Heart left ventricle (tissue), 16 donors: ENCODE results near the gene BIRC5. TPM values are rescaled to one million over a fixed set of nuclear protein-coding genes. Genes with fewer than 3 reads are reported as not detected.

Source experiments
- ATAC-seq, 4 donors: fragments of 200-7000 bp; cut with Tn5 transposase; one replicate each; pipeline ENCODE4 v1.9.1; 2020 to 2022; ENCODE audit warnings: moderate library complexity in 4 of 4, mild to moderate bottlenecking in 3 of 4, moderate number of reproducible peaks in 1 of 4
- DNase-seq, 5 donors: peaks; one replicate each; pipeline ENCODE4 v3.0.0-alpha.2; 2020
- H3K27ac ChIP-seq, 12 donors: fragments of 200-600 bp; sonication (generic) in 4 of 12; one replicate each; pipeline versions ENCODE4 v1.5.0 to v1.8.0; 2016 to 2022; ENCODE audit warnings: mild to moderate bottlenecking in 2 of 12
- H3K27me3 ChIP-seq, 9 donors: fragments of 200-600 bp; sonication (generic) in 2 of 9; one replicate each; pipeline versions ENCODE4 v1.5.1 to v1.8.0; 2016 to 2022; ENCODE audit warnings: mild to moderate bottlenecking in 3 of 9
- H3K36me3 ChIP-seq, 9 donors: fragments of 200-600 bp; sonication (generic) in 2 of 9; one replicate each; pipeline versions ENCODE4 v1.5.0 to v1.8.0; 2018 to 2022; ENCODE audit warnings: mild to moderate bottlenecking in 2 of 9
- H3K4me1 ChIP-seq, 12 donors: fragments of 200-600 bp; sonication (generic) in 4 of 12; one replicate each; pipeline versions ENCODE4 v1.5.0 to v1.8.0; 2016 to 2022; ENCODE audit warnings: mild to moderate bottlenecking in 3 of 12
- H3K4me3 ChIP-seq, 12 donors: fragments of 200-600 bp; sonication (generic) in 4 of 12; one replicate each; pipeline versions ENCODE4 v1.5.0 to v1.8.0; 2017 to 2022; ENCODE audit warnings: mild to moderate bottlenecking in 9 of 12, moderate library complexity in 4 of 12
- H3K9me3 ChIP-seq, 12 donors: fragments of 200-600 bp; sonication (generic) in 4 of 12; one replicate each; pipeline versions ENCODE4 v1.5.0 to v1.8.0; 2016 to 2022; ENCODE audit warnings: mild to moderate bottlenecking in 1 of 12
- POLR2A ChIP-seq, 2 donors: fragments of 450-650 bp; IDR thresholded peaks; one replicate each; pipeline ENCODE4 v1.6.1; 2017; ENCODE audit warnings: antibody characterized with exemption in 2 of 2, mild to moderate bottlenecking in 2 of 2, moderate library complexity in 2 of 2
- WGBS, 4 donors: extraction: QIAGEN DNeasy Blood & Tissue Kit in 2 of 4; methylation state at CpG; one replicate each; pipeline versions ENCODE4 v1.1.5 to v1.1.7; 2013 to 2018; 5-methylcytosine and 5-hydroxymethylcytosine counted together
- intact Hi-C, 10 donors: fragments of 100-400 bp; cut with DNase I; formaldehyde crosslinking; loops; one replicate each; pipeline versions ENCODE4 v1.11.1 to v1.14.2; 2022
- polyA plus RNA-seq, 2 donors: library from polyadenylated mRNA; stranded (reverse); fragments of 200-250 nt; gene quantifications; one replicate each; pipeline ENCODE4 v1.2.3, GENCODE V29; 2013
- total RNA-seq, 9 donors: library from RNA; depleted of rRNA in 2 of 9; stranded (reverse); fragments of >200 nt in 2 of 9; fragmentation: NEBNext Ultra II Directional in 3 of 9; extraction: Animal tissue kit (Norgen Biotek cat#: 25700) in 3 of 9; gene quantifications; one replicate each; pipeline versions ENCODE4 v1.1.0 to v1.2.4, GENCODE V29; 2016 to 2023
- TF ChIP-seq, protein P1 (sequence below), 12 donors: fragments of 200-600 bp; sonication (generic) in 4 of 12; IDR thresholded peaks; one replicate each; pipeline versions ENCODE4 v1.5.0 to v1.8.0; 2018 to 2022; ENCODE audit warnings: antibody characterized with exemption in 12 of 12, mild to moderate bottlenecking in 5 of 12
- donor health status: ischemic (EF 13 %, LVEDD 7.1; RV severe dilation, severe dysfunction).
- donor health status: healthy with polysubstance abuse.
- donor health status: DM: no; HTN: yes; CAD: no.
- donor health status: DM: no; HTN: no; CAD: no.
- donor health status: ischemic (EF 25% LVEDD 6.9; RV normal size, moderate dysfunction).
- donor health status: ischemic (EF 25% LVEDD 5.7; RV mildly dilated, moderate dysfunction).
- donor health status: healthy.
- donor health status: DM: yes; HTN: yes; CAD: no.
- donor health status: ischemic (EF 35%, LVEDD 5.7; RV mildly dilated, moderate dysfunction).
- donor health status: nonischemic (EF 11% LVEDD 7.7; RV severe dilation, severe dysfunction).
- donor health status: DM: yes; HTN: yes; CAD: no.
- donor health status: PGD.
- donor health status: ischemic (EF 29% LVEDD 5.4; RV normal size, mild dysfunction).
- donor health status: nonischemic (EF 23%, LVEDD 6.1; RV moderate dilation, normal function).

The BIRC5 gene
- total and polyA plus RNA-seq, 11 donors = 0.11 to 10.9 (median 0.85) TPM; not detected in 2

DNA sequence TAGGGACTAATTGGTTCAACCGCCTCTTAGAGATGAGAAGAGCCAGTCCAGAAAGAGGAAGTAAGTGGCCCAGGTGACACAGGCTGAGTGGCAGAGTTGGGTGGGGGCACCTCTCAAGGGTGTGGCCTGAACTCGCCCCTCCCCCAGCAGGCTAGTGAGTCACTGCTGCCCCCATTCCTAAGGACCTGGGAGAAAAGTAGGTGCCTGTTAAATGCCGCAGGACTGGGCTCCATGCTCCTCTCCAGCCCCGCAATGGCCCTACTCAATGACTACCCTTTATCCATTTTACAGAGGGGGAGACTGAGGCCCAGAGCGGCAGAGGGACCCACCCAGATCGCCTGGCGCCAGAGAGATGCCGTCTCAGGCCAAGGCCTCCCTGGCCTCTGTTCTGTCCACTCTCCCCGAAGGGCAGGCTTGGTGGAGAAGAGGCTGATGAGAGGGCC, 25.5 kb downstream of the BIRC5 start:
- TF ChIP-seq, protein P1, sequence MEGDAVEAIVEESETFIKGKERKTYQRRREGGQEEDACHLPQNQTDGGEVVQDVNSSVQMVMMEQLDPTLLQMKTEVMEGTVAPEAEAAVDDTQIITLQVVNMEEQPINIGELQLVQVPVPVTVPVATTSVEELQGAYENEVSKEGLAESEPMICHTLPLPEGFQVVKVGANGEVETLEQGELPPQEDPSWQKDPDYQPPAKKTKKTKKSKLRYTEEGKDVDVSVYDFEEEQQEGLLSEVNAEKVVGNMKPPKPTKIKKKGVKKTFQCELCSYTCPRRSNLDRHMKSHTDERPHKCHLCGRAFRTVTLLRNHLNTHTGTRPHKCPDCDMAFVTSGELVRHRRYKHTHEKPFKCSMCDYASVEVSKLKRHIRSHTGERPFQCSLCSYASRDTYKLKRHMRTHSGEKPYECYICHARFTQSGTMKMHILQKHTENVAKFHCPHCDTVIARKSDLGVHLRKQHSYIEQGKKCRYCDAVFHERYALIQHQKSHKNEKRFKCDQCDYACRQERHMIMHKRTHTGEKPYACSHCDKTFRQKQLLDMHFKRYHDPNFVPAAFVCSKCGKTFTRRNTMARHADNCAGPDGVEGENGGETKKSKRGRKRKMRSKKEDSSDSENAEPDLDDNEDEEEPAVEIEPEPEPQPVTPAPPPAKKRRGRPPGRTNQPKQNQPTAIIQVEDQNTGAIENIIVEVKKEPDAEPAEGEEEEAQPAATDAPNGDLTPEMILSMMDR (IDR thresholded peaks at IDR 0.05) = no peak
- no peak for TF ChIP-seq POLR2A (IDR thresholded peaks at IDR 0.05)
- no peak overlapping the region for H3K4me3 ChIP-seq
- DNase-seq (no peak), ATAC-seq (no peak)
- WGBS, 4 donors = 88 to 97% (median 95%) methylated on average over 8 to 9 of the region's 9 CpGs
- H3K4me1 ChIP-seq = peaks cover 0 to 9% (median 0%) of the 10 kb centered on the region in 12 donors
- H3K9me3 ChIP-seq = no peaks in the 10 kb centered on the region
- intact Hi-C loops = no loop called here
- H3K27ac ChIP-seq = no peak overlapping the region
- no peaks in the 10 kb centered on the region for H3K36me3 ChIP-seq
- H3K27me3 ChIP-seq = no peaks in the 10 kb centered on the region

DNA sequence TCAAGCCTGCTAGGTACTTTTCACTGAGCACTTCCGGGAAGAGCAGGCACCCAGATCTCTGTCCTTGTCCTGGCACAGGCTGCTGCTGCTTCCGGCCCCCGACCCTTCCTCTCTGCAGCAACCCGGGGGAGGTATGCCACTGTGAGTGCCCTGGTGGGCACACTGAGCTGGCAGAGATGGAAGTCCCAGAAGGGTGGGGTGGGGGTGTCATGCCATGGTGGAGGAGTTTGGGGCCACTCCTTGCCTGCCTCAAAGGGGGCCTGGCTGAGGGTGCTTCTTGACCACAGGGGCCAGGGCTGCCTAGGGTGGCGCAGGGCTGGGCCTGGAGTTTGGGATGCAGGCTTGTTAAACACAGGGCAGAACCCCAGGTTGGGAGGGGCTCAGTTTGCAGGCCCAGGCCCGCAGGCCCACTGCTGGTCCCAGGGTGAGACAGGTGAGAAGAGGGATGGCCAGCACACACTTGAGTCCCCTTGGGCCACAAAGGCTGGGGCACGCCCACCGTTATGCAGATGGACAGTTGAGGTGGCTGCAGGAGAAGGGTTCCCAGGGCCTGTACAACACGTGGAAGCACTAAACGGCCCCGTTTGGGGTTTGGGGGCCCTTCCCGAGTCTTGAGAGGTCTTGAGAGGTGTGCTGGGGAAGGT, 26.1 kb downstream of the BIRC5 start:
- peaks cover 0 to under 1% (median 0%) of the 10 kb centered on the region in 12 donors for H3K9me3 ChIP-seq
- H3K36me3 ChIP-seq = no peaks in the 10 kb centered on the region
- H3K27me3 ChIP-seq = no peaks in the 10 kb centered on the region
- no peak overlapping the region for H3K27ac ChIP-seq
- intact Hi-C loops = no loop called here
- TF ChIP-seq, protein P1 (IDR thresholded peaks at IDR 0.05) = no peak
- TF ChIP-seq POLR2A (IDR thresholded peaks at IDR 0.05) = no peak
- H3K4me3 ChIP-seq = no peak overlapping the region
- peaks cover 0 to 5% (median 0%) of the 10 kb centered on the region in 12 donors for H3K4me1 ChIP-seq
- WGBS, 4 donors = 76 to 85% (median 84%) methylated on average over 8 to 12 of the region's 12 CpGs
- DNase-seq (peak in 1 of 5 donors; percentile 51), ATAC-seq (no peak)

DNA sequence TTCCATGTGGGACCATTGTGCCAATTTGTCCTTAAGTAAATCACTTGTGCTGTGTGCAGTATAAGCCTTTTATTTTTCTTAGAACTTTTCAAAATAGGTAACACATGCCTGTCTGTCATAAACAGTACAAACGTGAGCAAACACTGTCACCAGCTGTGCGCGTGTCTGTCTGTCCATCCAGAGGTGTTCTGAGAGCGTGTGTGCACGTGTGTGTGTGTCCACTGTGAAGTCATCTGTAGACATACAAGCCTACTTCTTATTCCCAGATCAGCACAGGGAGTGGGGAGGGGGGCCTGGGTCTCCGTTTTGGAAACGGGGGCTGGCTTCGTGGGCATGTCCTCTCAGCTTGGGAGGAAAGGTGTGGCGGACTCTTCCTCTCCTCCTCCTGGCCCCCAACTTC, 26.8 kb downstream of the BIRC5 start:
- peaks cover 0 to 5% (median 0%) of the 10 kb centered on the region in 12 donors for H3K4me1 ChIP-seq
- no peaks in the 10 kb centered on the region for H3K36me3 ChIP-seq
- WGBS, 4 donors = 74 to 93% (median 87%) methylated on average over 8 to 9 of the region's 9 CpGs
- ATAC-seq (no peak), DNase-seq (no peak)
- TF ChIP-seq POLR2A (IDR thresholded peaks at IDR 0.05) = no peak
- TF ChIP-seq, protein P1 (IDR thresholded peaks at IDR 0.05) = no peak
- no peaks in the 10 kb centered on the region for H3K27me3 ChIP-seq
- intact Hi-C loops = no loop called here
- no peak overlapping the region for H3K4me3 ChIP-seq
- H3K27ac ChIP-seq = no peak overlapping the region
- H3K9me3 ChIP-seq = peaks cover 0 to 5% (median 0%) of the 10 kb centered on the region in 12 donors

DNA sequence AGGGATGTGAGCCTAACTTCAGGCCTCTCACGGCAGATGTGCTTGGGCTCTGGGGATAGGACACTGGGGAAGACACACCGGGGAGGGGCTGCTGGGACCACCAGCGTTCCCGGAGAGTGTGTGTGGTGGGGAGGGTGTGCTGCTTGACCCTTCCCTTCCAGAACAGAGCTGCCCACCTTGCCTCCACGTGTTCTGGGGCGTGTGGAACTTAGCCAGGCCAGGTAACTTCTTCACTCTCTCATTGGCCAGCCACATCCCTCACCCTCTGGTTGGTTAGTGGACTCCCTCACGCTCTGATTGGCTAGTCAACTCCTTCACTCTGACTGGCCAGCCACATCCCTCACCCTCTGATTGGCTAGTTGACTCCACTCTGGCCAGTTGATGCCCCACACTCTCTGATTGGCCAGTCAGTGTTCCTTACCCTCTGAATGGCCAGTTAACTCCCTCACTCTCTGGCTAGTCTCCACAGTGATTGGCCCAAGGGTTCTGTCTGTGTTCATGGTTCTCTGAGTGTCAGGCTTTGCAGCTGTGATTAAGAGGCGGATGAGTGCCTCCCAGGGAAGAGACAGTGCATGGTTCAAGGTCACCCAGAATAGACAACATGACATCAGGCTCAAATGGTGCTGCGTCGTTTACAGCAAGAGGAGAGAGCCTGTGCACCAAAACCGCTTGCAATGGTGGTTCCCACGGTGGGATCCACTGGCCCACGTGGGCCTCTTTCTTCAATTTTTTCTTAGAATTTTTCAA, 27.4 kb downstream of the BIRC5 start:
- TF ChIP-seq POLR2A (IDR thresholded peaks at IDR 0.05) = no peak
- TF ChIP-seq, protein P1 (IDR thresholded peaks at IDR 0.05) = no peak
- no peak for DNase-seq
- H3K9me3 ChIP-seq = peaks cover 0 to 5% (median 0%) of the 10 kb centered on the region in 12 donors
- H3K4me1 ChIP-seq = peaks cover 0 to 5% (median 0%) of the 10 kb centered on the region in 12 donors
- H3K27me3 ChIP-seq = no peaks in the 10 kb centered on the region
- H3K27ac ChIP-seq = no peak overlapping the region
- H3K4me3 ChIP-seq = no peak overlapping the region
- WGBS, 4 donors = 78 to 91% (median 80%) methylated on average over 9 to 13 of the region's 13 CpGs
- no peaks in the 10 kb centered on the region for H3K36me3 ChIP-seq
- ATAC-seq = peak in 3 of 4 donors; percentile 51 to 64 (median 58)
- intact Hi-C loops = no loop called here
